ENCODE results near the gene KRTCAP3. TPM values are rescaled to one million over a fixed set of nuclear protein-coding genes. Genes with fewer than 3 reads are reported as not detected.

Gene KRTCAP3
- total RNA-seq, 1 experiment from 2014 or later: 49.9 TPM

DNA sequence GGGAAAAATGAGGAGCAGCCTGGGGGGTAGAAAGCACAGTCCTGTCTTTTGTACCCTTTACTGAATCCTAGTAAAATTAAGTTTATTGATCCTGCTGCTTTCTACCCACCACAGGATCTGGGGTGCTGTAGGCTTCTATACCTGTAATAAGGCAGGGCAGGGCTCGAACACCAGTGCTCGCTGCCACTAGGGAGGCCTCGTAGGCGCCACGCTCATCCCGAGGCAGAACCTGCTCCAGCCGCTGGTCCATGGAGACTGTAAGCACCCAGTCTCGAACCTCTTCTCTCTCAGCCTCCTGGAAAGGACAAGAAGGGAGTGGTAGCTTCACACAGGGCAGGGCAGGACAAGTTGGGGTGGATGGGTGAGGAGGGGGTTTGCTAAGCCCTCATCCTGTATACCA, 3.0 kb downstream of the KRTCAP3 start:
- Mint-ChIP-seq H3K27ac (no peak overlapping the region), H3K4me1 (peaks cover 13 to 18% of the 10 kb centered on the region in 2 experiments), H3K4me3 (no peak overlapping the region), H3K36me3 (ENCODE audit: insufficient read depth in 1 of 3, low read depth in 3 of 3) (peaks cover 25 to 74% (median 57%) of the 10 kb centered on the region in 3 experiments; a peak in 6 of 7 replicates), H3K27me3 (ENCODE audit: low read depth) (no peaks in the 10 kb centered on the region), H3K9me3 (no peaks in the 10 kb centered on the region)
- no CpG with 5 or more reads among the region's 8 CpGs for WGBS (ENCODE audit: extremely low coverage, insufficient read length, low lambda C conversion rate)
- Histone ChIP-seq H3K4ac (ENCODE audit: low read depth, low read length) (no peak overlapping the region), H3K27me3 (ENCODE audit: insufficient read depth, low read length) (no peaks in the 10 kb centered on the region), H3K9ac (ENCODE audit: extremely low read depth, insufficient read length, low read length) (no peak overlapping the region), H3T11ph (ENCODE audit: low read length) (no peak overlapping the region), H2BK120ac (ENCODE audit: low read depth, low read length, poor library complexity, severe bottlenecking) (no peak overlapping the region), H3K18ac (ENCODE audit: insufficient read length, low read depth, low read length) (no peak overlapping the region), H3K79me2 (ENCODE audit: insufficient read depth, low read length) (no peaks in the 10 kb centered on the region), H4K8ac (replicated peaks; ENCODE audit: insufficient read length, low read depth, low read length) (no peak overlapping the region), H2AK5ac (ENCODE audit: insufficient read length, low read length) (no peak overlapping the region), H3K27ac (ENCODE audit: insufficient read length, low read depth, low read length) (no peak overlapping the region), H2BK12ac (ENCODE audit: insufficient read length, low read depth, low read length) (no peak overlapping the region), H3K23ac (ENCODE audit: insufficient read length, low read depth, low read length) (no peak overlapping the region), H3K9me3 (ENCODE audit: control insufficient read depth, low read depth, low read length) (no peaks in the 10 kb centered on the region), H4K20me1 (ENCODE audit: control insufficient read depth, insufficient read depth, insufficient read length) (no peaks in the 10 kb centered on the region), H3K4me1 (ENCODE audit: insufficient read depth, low read length) (no peaks in the 10 kb centered on the region), H3K4me2 (ENCODE audit: insufficient read depth, insufficient read length, low read length) (no peak overlapping the region), H3K56ac (ENCODE audit: insufficient read length, low read depth, low read length) (no peak overlapping the region), H3K14ac (ENCODE audit: insufficient read depth, low read length) (no peak overlapping the region), H3K79me1 (ENCODE audit: insufficient read depth, low read depth, low read length, poor library complexity, severe bottlenecking) (no peaks in the 10 kb centered on the region), H2BK5ac (ENCODE audit: insufficient read length, low read length) (no peak overlapping the region), H4K91ac (ENCODE audit: insufficient read length, low read depth, low read length) (no peak overlapping the region), H3K23me2 (ENCODE audit: insufficient read length, low read depth, low read length, poor library complexity, severe bottlenecking) (peaks cover 8% of the 10 kb centered on the region), H2BK20ac (ENCODE audit: low read depth, low read length, poor library complexity, severe bottlenecking) (no peak overlapping the region), H2AFZ (ENCODE audit: low read length) (no peak overlapping the region), H2BK15ac (ENCODE audit: low read depth, low read length) (no peak overlapping the region), H4K5ac (ENCODE audit: insufficient read length, low read depth, low read length) (no peak overlapping the region)
- TF ChIP-seq, protein P1, sequence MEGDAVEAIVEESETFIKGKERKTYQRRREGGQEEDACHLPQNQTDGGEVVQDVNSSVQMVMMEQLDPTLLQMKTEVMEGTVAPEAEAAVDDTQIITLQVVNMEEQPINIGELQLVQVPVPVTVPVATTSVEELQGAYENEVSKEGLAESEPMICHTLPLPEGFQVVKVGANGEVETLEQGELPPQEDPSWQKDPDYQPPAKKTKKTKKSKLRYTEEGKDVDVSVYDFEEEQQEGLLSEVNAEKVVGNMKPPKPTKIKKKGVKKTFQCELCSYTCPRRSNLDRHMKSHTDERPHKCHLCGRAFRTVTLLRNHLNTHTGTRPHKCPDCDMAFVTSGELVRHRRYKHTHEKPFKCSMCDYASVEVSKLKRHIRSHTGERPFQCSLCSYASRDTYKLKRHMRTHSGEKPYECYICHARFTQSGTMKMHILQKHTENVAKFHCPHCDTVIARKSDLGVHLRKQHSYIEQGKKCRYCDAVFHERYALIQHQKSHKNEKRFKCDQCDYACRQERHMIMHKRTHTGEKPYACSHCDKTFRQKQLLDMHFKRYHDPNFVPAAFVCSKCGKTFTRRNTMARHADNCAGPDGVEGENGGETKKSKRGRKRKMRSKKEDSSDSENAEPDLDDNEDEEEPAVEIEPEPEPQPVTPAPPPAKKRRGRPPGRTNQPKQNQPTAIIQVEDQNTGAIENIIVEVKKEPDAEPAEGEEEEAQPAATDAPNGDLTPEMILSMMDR (conservative IDR thresholded peaks at IDR 0.05): no peak
- DNase-seq: no peak
